GM21367 (cell line): ENCODE measurements around the gene PLAC8L1.

Experiments used
- ATAC-seq: cut with Tn5 transposase; IDR thresholded peaks from one replicate; pipeline ENCODE4 v1.9.1; 2021; ENCODE audit not compliant: unreplicated experiment

The PLAC8L1 gene

DNA sequence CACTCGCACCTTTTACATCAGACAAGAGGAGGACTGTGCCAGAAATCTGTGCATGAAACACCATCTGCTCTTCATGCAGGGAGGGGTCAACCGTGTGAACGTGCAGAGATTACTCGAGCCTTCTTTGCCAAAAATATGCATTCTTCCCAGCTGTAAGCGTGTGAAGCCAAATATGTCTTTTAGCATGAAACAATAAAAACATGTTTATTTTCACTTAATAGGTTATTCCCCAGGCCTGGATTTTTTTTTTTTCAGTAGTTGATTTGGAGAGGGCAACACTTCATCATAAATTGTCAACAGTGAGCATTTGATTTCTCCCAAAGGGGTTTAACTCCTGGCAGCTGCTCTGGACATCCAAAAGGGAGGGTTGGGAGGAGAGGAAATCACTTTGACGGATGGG, 23.8 kb downstream of the PLAC8L1 start:
- ATAC-seq: no peak

DNA sequence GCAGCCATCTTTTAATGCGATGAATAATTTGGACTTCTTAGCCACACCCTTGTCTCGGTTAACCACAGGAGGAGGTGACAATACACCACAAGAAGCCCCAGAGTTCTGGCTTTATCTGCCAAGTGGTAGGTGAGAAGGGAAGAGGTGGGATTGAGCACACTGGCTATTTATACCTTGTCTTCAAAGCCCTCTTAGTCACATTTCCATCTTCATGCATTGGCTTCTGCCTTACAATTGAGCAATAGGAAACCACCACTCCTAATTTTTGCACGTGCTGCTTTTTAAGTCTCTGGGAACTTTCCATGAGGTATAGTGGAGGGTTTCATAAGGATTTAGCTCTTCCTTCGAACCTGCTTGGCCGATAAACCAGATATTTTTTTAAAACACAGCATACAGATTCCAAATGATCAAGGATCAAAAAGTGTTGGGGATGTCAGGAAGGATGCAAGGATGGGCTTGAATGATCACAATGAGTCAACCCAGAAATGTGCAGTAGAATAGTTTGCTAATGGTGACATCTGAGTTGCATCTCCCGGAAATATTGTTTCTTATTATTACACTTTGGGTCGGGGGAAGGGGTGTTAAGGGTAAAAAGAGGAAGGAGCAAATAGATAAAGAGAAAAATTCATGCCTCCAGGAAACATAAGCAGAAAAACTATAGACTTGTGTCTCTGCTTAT, 25.5 kb downstream of the PLAC8L1 start:
- no peak for ATAC-seq

DNA sequence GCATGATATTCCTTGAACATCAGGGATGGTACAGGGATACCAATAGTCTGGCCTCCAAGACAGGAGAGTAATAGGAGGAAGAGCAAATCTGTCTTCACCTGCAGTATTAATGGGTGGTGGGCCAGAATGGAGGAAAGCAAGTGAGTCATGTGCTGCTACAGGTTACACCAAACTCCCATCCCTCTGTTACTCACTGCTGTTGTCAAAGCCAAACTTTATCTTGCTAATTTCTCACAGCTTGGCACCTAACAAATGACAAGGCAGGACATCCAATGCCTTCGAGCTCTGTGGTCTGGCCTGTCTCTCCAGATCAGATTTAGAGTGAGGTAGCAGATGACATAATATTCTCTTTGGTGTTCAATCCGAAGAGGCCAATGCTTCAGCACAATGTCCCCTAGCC, 26.8 kb downstream of the PLAC8L1 start:
- ATAC-seq: no peak

DNA sequence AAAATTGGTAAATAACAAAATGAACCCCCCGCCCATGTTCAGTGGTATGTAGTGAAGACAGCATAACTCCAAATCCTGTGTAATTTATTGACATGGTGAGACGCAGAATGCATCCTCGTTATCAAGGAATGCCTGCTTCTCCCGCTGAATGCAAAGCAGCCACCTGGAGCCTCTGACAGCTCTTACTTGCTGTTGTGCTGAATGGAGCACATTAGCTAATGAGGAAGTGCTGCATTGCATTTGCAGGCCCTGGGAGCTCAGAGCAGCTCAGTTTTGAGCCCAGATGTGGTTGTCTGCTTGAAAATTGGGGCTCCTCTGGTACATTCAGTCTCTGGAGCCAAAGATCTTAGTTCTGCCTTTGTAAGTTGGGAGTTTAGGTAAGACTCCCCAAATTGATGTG, 28.9 kb downstream of the PLAC8L1 start:
- no peak for ATAC-seq

DNA sequence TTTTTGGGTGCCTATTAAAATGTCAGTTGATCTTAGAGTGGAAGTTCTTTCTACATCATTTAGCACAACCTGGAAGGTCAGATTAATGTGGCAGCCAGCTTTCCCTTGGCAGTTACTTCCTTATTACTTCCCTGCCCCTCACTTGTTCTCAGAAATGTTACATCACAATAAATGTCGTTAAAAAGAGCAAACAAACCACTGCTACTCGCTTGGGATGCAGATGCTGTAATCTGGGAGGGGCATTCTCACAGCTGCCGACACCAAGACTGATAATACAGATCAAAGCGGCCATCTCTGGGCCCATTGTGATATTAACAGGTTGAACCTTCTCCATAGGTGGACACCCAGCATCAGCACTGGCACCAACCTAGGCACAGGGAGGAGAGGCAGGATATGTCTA, 29.3 kb downstream of the PLAC8L1 start:
- no peak for ATAC-seq

DNA sequence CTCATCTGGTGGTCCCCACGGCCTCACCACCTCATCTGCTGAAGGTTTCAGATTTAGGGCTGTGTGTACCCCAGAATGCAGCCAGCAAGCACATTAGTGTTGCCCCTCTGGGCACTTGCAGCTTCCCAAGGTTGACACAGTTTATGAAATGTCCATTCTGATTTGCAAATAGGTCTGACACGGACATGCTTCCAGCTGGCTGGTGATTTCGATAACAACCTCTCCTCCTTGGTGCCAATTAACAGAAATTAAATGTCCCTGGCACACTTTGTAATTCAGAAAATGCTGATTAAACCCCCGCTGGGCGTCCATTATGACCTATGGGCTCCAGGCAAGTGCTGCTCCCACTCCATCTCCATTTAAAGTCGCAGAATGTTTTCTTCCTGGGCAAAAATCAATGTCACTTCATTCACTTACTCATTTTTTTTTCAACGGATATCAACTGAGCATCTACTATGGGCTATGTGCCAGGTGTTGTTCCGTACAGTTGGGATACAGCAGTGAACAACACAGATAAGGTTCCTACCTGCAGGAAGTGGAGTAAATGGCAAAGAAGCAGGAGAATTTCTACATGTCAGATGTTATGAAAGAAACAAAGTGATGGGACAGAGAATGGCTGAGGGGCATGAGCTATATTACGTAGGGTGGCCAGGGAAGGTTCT, 32.0 kb downstream of the PLAC8L1 start:
- no peak for ATAC-seq

DNA sequence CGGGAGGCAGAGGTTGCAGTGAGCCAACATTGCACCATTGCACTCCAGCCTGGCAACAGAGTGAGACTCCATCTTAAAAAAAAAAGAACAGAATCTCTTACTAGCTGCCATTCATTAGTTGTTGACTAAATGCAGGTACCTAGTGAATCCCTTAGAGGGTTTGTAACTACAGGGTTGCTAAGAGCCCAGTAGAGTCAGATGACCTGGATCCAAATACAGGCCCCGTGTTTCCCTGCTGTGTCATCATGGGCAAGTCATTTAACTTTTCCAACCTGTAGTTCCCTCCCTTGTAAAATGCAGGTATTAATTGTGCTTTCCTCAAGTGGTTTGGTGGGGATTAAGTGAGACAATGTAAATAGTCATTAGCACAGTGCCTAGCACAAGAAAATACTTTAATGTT, 32.8 kb downstream of the PLAC8L1 start:
- no peak for ATAC-seq

DNA sequence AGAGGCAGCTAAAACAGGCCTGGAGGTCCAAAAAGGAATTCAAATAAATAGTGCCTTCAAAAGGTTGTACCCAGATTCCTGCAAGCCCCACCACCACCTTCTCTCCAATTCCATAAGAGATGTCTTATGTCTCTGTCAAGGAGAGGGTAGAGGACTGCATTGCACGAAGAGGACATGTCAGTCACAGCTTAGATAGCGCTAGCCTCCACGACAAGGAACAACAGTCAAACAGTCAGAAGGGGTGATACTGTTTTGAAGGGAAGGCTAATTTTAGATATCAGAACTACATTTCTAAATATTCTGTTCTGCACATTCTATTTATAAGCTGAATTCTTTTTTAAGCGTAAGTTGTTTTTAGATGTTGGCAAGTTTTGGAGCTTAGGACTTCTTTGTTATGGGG, 34.2 kb downstream of the PLAC8L1 start:
- no peak for ATAC-seq

DNA sequence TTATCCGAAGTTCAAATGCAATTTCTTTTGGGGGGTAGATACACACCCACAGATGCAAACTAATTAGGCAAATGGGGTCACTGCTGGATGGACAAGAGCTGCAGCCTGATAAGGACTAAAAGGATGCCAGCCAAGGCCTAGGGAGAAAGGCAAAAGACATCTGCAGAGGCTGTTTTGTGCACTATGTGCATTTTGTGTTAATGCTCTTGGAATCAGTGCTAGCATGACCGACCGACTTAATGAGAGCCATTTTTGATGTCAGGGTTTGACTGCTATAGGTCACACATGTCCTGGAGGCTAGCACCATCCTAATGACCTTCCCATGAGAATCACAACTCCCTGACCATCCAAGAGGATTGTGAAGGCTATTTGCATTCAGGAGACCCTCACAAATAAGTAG, 34.6 kb downstream of the PLAC8L1 start:
- no peak for ATAC-seq

DNA sequence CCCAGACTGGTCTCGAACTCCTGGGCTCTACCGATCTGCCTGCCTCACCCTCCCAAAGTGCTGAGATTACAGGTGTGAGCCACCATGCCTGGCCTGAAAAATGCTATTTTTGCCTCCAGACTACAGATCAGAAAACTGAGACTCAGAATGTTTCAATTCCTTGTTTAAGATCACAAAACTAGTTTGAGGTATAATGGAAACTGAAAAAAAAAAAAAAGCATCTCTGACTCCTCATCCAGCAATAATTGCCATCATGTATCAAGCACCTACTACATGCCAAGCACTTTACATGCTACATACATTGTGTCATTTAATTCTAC, 35.6 kb downstream of the PLAC8L1 start:
- peak; percentile 47 for ATAC-seq

DNA sequence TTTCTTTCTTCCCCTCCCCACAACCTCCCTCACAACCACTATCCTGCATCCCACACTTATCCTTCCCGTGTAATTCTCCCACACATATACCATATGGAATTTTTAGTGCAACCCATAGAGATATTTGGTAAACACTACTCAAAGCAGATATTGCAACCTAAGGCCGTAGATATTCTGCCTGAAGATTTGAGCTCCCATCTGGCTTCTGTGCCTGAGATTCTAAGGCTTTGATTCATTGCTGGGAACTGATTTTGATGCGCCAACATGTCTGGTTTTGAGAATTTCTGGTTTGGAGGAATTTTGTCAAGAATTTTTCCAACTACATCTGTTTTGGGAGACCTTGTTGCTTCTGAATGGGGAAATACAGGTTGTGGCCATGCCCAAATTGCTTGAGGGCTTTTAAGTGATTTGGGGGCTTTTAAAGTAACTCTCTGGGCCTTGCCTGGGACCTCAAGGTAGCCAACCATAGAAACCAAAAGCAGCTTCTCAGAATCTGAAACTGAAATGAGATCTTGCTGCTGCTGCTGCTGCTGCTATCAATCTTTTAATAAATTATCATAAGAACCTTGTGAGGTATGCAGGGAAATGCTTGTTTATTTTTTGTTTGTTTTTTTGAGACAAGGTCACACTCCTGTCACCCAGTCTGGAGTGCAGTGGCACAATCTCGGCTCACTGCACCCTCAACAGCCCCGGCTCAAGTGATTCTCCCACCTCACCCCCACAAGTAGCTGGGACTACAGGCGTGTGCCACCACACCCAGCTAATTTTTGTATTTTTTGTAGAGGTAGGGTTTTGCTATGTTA, 36.2 kb downstream of the PLAC8L1 start:
- ATAC-seq: peak; percentile 68

DNA sequence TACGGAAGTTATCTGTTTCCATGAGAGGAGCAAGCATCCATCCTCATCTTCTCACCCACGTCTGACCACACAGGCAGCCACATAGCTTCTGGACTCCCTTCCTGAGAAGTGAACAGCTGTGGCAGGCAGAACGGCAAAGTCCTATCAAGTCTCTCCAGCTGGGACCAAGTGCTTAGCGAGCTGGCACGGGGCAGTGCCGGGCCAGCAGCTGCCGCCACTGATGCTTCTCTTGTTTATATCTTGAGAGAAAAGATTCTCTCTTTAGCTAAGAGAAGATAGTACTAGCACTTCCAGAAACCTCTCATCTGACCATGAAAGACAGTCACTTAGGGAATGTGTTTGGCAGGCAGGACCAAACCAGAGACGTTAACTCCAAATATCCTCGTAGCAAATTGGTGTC, 37.2 kb downstream of the PLAC8L1 start:
- no peak for ATAC-seq

DNA sequence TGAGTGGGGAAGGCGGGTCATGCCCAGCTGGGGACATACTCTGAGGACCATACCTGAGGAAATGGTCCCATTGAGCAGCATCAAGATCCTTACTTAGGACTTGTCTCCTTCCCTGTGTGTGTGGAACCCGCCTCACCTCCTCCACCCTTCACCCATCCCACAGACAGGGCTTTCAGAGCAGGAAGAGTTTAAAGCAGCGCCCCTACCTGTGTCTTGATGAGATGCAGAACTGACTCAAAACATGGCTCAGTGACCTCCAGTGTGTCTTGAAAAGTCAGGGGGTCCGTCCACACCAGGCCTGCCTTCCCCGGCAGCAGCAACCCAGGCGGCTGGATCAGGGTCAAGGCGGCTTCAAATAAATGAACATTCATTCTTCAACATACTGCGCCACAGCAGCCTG, 38.4 kb downstream of the PLAC8L1 start:
- no peak for ATAC-seq

DNA sequence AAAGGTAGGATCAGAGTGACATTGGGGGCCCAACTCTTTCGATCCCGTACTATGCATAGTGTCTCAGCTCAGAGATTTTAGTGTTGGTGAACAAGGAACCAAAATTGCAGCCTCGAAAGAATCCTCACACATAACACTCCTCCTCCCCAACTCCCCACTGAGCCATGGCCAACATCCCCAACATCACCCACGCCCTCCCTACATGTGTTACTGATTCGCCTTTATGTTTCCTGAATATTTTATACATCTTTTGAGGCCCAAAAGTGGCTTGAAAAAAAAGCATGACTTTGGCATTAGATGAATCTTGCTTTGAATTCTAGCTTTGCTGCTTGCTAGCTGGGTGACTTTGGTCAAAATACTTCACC, 45.2 kb downstream of the PLAC8L1 start:
- no peak for ATAC-seq

DNA sequence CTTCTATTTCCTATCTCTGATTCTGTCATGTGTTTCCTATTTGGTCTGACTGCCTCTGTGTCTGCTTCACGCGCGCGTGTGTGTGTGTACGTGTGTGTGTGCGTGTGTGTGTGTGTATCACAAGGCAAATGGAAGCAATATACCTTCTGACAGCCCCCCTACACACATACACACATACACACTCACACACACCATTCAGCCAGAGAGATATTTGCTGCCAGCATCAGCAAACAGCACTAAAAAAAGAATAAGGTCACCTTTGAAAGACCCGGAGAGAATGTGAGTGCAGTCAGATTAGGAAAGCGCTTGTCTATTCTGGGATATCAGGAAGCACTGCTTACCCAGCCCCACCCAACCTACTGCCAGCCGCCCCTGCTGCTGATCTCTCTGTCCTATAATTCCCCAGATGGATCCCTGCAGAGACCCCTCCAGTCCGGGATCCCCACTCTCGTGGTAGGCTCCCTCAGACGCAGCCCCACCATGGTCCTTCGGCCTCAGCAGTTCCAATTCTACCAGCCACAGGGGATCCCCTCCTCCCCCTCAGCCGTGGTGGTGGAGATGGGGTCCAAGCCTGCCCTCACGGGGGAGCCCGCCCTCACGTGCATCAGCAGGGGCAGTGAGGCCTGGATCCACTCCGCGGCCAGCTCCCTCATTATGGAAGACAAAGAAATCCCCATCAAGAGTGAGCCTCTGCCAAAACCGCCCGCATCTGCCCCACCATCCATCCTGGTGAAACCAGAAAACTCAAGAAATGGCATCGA, 45.7 kb downstream of the PLAC8L1 start:
- no peak for ATAC-seq

DNA sequence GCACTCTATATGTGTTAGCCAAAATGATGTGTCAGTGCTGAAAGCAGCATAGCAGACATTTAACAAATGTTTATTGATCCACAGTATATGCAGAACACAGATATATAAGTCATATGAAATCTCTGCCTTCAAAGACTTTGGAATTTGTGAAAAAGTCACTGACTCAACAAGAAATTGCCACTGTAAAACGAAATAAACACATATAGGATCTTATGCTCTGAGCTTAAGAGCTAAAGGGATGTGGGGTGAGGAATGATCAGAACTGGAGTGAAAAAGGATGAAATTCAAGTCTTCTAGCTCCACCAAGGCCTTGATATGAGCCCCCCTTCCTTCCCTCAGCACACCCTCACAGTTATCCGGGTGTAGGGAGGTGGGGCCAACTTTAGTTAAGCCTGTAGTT, 49.9 kb downstream of the PLAC8L1 start:
- no peak for ATAC-seq

DNA sequence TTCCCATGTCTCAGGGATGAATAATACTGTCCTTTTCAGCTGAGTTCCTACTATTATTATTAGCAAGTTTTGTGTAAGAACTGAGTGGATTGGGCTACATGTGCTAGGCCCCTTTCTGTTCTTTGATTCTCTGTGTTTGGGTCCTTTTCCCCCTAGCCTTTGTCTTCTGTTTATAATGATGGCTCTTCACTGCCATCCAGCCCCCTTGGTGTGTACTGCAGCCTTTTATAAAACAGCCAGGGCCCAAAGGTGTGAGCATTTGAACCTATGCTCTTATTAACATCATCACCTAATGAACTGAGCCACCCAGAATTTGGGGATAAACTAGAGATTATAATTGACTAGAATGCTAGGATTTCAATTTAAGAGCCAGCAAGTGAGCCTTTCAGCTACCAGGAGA, 52.6 kb downstream of the PLAC8L1 start:
- peak; percentile 63 for ATAC-seq

DNA sequence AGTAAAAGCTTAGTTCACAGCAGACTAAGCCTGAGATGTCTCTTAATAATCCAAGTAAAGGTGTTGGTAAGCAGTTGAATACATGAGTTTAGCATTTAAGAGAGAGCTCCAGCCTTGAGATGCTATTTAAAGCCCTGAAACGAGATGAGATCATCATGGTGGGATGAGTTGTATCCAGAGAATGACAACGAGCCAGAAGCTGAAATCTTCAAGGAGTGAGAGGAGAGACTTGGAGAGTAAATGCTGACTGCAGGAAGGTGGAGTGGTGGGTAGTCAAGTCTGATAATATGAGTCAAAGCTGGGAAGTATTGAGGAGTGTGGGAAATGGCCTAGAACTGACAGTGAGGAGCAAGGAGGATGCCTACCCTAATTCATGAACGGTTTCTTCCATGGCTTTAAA, 53.7 kb downstream of the PLAC8L1 start:
- ATAC-seq: no peak

DNA sequence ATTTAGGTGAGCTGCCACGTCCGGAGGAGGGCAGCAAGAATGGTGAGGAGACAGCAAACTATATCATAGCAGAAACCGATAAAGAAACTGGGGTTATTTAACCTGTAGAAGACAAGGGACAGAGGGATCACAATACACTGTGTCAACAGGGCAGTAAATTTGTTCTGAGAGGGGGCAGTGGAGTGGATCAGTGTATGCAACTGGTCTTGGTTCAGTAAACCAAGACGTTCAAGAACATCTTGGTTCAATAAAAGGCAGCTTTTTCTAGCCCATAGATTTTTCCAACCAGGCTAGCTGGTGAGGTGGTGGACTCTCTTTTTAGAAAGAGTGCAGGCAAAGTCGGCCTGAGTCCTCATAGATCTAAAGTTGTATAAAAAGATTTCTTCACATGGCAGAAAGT, 55.3 kb downstream of the PLAC8L1 start:
- ATAC-seq: no peak

DNA sequence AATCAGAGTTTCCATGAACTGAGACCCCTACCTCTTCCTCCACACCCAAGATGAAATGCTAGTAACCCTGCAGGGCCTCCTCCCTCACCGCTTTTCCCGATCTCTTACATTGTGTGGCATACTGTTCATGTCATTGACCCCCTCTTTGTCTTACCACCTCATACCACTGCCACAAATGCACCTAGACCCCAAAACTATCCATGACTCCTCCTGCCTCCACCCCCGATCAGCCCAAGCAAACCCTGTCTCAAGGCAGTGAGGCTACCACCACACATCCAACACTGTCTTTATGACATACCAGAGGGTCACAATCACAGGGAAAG, 55.7 kb downstream of the PLAC8L1 start:
- no peak for ATAC-seq

DNA sequence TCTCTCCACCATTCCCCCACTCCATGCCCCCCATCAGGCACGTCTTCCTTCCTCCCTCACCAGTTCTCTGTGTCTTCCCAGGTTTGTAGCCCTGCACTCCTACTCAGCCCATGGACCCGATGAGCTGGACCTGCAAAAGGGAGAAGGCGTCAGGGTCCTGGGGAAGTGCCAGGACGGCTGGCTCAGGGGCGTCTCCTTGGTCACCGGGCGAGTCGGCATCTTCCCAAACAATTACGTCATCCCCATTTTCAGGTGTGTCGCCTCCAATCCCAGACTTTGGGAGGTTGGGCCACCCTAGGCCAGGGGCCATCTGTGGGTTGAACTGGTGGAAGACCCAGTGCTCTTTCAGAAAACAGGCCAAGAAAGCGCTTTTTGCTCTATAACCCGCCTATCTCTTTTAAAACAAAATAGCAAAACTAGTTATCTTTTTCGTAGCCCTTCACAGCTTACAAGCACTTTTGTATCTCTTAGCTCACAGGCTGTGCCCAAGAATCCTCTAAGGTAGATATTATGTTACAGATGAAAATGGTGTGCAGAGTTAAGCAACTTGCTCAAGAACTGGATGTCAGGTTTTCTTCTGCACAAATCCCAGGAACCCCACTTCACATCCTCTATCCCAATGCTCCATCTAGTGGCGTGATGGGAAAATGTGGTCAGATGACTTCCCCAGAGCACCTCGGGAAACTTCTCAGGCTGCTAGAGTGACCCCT, 56.2 kb downstream of the PLAC8L1 start:
- ATAC-seq: no peak
